HG03558 (cell line): ENCODE results near the gene LMF1.
"Not testable (repeated sequence)": the region's sequence is repeated elsewhere in the genome, so short reads cannot be mapped to it uniquely, and the experiment has no call there.

Experiments
- ATAC-seq: cut with Tn5 transposase; IDR thresholded peaks from one replicate; pipeline ENCODE4 v1.9.1; 2021; ENCODE audit warnings: moderate number of reproducible peaks; ENCODE audit not compliant: unreplicated experiment; ENCODE audit errors: extremely low read depth

Gene LMF1

GRCh38 chr16:953818-954217, 17.0 kb downstream of the LMF1 start:
- not testable (repeated sequence) for ATAC-seq

DNA sequence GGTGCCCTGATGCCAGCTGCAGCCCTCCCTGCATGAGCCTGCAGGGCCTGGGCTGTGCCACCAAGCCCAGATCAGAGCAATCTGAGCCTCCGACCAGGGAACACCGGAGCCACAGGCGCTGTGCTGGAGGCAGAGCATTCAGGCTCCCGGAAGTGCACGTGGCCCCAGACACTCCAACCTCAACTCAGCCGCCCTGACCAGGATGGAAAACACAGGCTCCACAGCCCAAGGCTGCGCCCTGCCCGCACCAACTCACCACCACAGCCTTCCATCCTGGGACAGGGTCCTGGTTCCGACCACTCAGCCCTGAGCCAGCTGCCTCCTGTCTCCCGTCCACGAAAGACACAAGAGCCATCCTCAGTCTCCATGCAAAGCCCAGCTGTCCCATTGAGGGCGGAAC, 18.5 kb downstream of the LMF1 start:
- ATAC-seq: no peak

- ATAC-seq: no peak
Observed at GRCh38 chr16:951660-952301, 19.0 kb downstream of the LMF1 start.

- not testable (repeated sequence) for ATAC-seq
Observed at GRCh38 chr16:950733-951573, 19.8 kb downstream of the LMF1 start.

DNA sequence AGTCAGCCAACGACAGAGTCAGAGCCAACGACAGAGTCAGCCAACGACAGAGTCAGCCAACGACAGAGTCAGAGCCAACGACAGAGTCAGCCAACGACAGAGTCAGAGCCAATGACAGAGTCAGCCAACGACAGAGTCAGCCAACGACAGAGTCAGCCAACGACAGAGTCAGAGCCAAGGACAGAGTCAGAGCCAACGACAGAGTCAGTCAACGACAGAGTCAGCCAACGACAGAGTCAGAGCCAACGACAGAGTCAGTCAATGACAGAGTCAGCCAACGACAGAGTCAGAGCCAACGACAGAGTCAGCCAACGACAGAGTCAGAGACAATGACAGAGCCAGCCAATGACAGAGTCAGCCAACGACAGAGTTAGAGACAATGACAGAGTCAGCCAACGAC, 22.0 kb downstream of the LMF1 start:
- not testable (repeated sequence) for ATAC-seq

DNA sequence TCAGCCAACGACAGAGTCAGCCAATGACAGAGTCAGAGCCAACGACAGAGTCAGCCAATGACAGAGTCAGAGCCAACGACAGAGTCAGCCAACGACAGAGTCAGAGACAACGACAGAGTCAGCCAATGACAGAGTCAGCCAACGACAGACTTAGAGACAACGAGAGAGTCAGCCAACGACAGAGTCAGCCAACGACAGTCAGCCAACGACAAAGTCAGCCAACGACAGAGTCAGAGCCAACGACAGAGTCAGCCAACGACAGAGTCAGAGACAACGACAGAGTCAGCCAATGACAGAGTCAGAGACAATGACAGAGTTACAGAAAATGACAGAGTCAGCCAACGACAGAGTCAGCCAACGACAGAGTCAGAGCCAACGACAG, 22.9 kb downstream of the LMF1 start:
- not testable (repeated sequence) for ATAC-seq

GRCh38 chr16:947255-947921, 23.4 kb downstream of the LMF1 start:
- no peak for ATAC-seq

DNA sequence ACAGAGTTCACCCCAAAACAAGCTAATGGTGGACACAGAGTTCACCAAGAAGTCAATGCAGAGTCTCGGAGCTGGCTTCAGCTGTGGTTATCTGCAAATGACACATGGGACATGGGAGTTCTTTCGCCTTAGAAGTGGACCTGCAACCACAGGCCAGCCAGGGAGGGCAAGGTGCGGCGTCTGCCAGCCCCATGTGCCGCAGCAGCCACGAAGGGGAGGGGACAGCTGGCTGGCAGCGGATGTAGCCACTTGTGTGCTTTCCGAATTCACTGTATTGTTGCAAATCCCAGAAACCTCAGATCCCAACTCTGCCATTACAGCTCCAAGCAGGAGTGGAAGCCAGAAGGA, 24.8 kb downstream of the LMF1 start:
- no peak for ATAC-seq

DNA sequence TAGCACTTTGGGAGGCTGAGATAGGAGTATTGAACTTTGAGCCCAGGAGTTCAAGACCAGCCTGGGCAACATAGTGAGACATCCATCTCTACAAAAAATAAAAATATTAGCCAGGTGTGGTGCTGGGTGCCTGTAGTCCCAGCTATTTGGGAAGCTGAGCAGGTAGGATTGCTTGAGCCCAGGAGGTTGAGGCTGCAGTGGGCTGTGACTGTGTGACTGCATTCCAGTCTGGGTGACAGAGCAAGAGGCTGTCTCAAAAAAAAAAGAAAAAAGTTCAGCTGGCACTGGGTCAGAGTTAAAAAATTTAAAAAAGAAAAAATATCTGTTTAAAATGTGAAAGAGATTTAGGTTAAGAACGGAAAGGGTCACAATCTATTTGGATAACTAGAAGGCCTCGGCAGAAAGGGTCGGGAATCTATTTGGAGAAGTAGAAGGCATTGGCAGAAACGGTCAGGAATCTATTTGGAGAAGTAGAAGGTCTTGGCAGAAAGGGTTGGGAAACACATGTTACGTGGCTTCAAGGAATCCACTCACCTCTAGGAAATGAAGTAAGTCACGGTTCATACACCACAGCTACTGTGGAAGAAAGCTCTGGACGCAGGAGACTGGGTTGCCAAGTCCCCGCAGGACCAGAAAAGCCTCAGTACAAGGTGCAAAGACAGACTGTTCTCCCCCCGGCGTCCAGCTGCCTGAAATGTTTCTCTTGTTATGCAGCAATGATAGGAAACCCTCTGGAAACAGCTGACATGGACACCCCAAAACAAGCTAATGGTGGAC, 25.3 kb downstream of the LMF1 start:
- ATAC-seq: no peak

DNA sequence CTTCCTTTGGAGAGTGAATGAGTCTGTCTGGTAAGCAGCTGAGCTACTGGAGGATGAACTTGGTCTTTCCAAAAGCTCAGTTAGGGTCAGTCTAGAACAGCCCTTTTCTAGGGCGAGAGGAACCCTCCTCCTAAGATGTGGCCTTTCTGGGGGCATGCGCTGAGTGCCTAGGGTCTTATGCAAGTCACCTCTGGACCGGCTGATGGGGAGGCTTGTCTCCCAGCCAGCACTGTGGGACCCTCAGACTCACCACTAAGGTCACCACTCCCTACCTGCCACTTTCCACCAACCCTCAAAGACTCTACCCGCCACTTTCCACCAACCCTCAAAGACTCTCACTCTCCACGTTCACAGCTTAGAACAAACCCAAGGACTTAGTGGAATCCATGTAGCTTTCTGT, 26.8 kb downstream of the LMF1 start:
- ATAC-seq: no peak

DNA sequence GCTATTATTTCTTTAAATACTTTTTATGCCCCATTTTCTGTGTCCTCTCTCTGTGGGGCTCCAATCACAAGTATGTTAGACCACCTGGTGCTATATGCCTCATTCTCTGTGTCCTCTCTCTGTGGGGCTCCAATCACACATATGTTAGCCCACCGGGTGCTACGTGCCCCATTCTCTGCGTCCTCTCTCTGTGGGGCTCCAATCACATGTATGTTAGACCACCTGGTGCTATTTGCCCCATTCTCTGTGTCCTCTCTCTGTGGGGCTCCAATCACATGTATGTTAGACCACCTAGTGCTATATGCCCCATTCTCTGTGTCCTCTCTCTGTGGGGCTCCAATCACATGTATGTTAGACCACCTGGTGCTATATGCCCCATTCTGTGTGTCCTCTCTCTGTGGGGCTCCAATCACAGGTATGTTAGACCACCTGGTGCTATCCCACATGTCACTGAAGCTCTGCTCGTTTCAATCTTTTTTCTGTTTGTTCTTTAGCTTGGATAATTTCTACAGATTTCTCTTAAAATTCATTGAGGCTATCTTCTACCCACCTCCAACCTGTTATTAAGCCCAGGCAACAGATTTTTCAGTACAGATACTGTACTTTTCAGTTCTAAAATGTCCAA, 28.2 kb downstream of the LMF1 start:
- ATAC-seq: no peak

DNA sequence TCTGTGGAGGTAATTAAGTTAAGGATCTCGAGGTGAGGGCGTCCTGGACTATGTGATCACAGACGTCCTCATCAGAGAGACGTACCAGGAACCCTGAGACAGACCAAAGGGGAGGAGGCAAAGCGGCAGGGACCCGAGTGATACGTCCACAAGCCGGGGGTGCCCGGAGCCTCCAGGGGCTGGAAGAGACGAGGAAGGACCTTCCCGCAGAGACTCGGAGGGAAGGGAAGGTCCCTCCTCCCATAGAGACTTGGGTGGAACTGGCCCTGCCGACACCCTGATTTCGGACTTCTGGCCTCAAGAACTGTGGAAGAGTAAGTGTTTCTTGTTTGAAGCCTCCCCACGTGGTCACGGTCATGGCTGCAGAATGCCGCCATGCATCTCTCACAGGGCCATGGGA, 30.8 kb downstream of the LMF1 start:
- ATAC-seq: no peak

- no peak for ATAC-seq
Observed at GRCh38 chr16:939311-939710, 31.5 kb downstream of the LMF1 start.

DNA sequence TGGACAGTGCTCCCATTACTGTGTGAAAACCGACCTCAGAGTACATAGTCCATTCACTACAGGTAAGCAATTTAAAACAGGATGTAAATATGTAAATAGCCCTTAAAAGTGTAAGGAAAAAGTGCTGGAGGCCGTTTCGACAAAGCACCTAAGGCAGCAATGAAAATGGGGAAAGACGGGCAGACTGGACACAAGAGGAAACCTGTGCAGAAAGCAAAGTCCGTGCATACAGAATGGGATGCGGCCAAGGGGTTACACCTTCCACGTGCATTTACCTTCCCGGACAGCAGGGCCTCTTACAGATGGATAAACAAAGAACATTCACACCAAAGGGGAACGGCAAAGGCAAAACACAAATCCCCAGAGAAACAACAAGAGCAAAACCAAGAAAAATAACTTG, 32.0 kb downstream of the LMF1 start:
- no peak for ATAC-seq

DNA sequence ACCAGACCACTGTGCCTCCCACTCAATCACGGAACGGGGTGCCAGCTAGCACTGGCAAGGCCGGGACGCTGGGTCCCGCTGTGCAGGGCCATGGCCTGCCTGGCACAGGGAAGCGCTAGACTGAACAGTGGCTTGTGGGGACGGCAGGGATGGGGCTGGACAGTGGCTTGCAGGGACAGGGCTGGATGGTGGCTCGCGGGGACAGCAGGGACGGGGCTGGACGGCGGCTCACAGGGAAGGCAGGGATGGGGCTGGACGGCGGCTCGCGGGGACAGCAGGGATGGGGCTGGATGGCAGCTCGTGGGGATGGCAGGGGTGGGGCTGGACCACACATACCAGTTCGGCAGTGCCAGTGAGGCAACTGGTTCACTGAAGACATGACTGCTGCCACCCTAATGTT, 32.6 kb downstream of the LMF1 start:
- no peak for ATAC-seq

DNA sequence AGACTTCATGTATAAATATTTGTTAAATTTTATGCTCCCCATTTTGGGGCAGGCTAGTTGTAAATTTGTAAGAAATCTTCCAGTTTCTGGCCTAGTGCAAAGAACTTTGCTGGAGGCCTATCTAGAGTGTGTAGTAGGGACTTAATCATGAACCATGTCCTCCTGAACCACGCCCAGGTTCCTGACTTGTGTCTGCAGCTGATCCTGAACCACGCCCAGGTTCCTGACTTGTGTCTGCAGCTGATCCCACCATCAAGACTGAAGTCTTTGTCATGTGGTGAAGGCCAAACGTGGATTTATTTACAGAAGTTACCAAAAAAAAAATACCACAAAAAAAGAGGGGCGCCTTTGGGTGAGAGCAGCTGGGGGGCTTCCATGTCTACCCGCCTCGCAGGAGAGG, 33.1 kb downstream of the LMF1 start:
- no peak for ATAC-seq

DNA sequence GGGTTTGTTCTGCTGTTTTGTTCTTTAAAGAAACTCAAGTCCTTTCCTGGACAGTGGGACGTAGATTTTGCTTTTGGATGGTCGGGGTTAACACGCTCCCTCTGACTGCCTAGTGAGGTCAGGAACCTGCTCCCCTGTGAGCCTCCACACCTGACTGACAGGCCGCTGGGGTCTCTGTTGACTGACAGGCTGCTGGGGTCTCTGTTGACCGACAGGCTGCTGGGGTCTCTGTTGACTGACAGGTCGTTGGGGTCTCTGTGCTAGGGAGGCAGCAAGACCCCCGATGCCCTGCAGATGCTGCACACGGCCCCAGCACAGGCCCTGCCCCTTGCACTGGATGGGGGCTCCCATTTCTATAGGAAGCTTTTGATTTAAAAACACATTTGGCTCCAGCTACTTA, 33.5 kb downstream of the LMF1 start:
- no peak for ATAC-seq

DNA sequence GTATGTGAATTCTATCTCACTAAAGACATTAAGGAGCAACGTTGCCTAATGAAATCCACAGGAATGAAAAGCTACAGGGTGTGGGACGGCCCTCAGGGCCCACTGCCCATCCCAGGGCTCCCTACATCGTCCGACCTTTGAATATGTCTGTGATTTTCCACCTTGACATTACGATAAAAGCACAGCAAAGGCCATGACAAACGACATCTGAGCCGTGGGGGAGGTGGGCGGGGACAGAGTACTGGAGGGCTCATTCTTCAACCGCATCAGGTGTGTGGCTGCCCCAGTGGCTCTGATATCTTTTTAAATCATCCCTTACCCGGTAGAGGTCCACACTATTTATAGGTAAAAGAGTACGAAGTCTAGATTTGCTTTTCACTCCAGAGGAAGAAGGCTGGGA, 35.1 kb downstream of the LMF1 start:
- no peak for ATAC-seq

- no peak for ATAC-seq
Observed at GRCh38 chr16:934178-934577, 36.6 kb downstream of the LMF1 start.

GRCh38 chr16:933581-933980, 37.2 kb downstream of the LMF1 start:
- no peak for ATAC-seq
